Upper lobe of right lung (tissue), 1 donor: ENCODE measurements around the gene LEMD1. TPM values are rescaled to one million over a fixed set of nuclear protein-coding genes. Genes with fewer than 3 reads are reported as not detected.
A peak's percentile ranks its signal among the peaks of the same experiment; 100 is the strongest.

ENCODE experiments used
- ATAC-seq: fragments of 200-7000 bp; cut with Tn5 transposase; one replicate; pipeline ENCODE4 v1.9.1; 2020; ENCODE audit warnings: mild to moderate bottlenecking, moderate library complexity
- DNase-seq: peaks from one replicate; pipeline ENCODE4 v3.0.0-alpha.2; 2020
- H3K27ac ChIP-seq: fragments of 200-600 bp; one replicate; pipeline ENCODE4 v1.8.0; 2022
- H3K27me3 ChIP-seq: fragments of 200-600 bp; one replicate; pipeline ENCODE4 v1.8.0; 2022; ENCODE audit warnings: mild to moderate bottlenecking
- H3K36me3 ChIP-seq: fragments of 200-600 bp; one replicate; pipeline ENCODE4 v1.8.0; 2022
- H3K4me1 ChIP-seq: fragments of 200-600 bp; one replicate; pipeline ENCODE4 v1.8.0; 2022
- H3K4me3 ChIP-seq: fragments of 200-600 bp; one replicate; pipeline ENCODE4 v1.8.0; 2022; ENCODE audit warnings: mild to moderate bottlenecking
- H3K9me3 ChIP-seq: fragments of 200-600 bp; one replicate; pipeline ENCODE4 v1.8.0; 2022
- CTCF ChIP-seq: fragments of 200-600 bp; IDR thresholded peaks from one replicate; pipeline ENCODE4 v1.8.0; 2022; ENCODE audit warnings: antibody characterized with exemption
- intact Hi-C: fragments of 100-400 bp; cut with DNase I; formaldehyde crosslinking; loops from one replicate; pipeline ENCODE4 v1.11.0; 2022
- long read RNA-seq: library from polyadenylated mRNA; unstranded; transcript quantifications from one replicate; pipeline ENCODE4 v2.0.0, GENCODE V29; 2021
- total RNA-seq: library from RNA; stranded (reverse); fragmentation: NEBNext Ultra II Directional; extraction: Animal tissue kit (Norgen Biotek cat#: 25700); gene quantifications from one replicate; pipeline ENCODE4 v1.2.1, GENCODE V29; 2021
- donor health status: DM: no; HTN: yes; CAD: no; lungs with severe emphysema.

Gene LEMD1
- 2.1 TPM for total RNA-seq
- long read RNA-seq, partial matches to known transcripts, result 0 of 2 reads
- long read RNA-seq, other reads (novel, unspliced or antisense), result 2 of 2 reads

GRCh38 chr1:205421798-205422197 is at the start of gene LEMD1:
Gene LEMD1, minus strand, starts transcription at chr1:205422056. Its CDS starts 1,520 bp downstream, at chr1:205420536.
- DNase-seq (no peak), ATAC-seq (no peak)
- no peak within 1 kb of the TSS for H3K27ac ChIP-seq
- H3K27me3 ChIP-seq, result peaks cover 10% of the 10 kb centered on the region
- H3K4me3 ChIP-seq, result no peak within 1 kb of the TSS
- H3K36me3 ChIP-seq, result no peaks in the 10 kb centered on the region
- no peak for TF ChIP-seq CTCF
- intact Hi-C loops, result no loop called here
- no peaks in the 10 kb centered on the region for H3K9me3 ChIP-seq
- no peaks in the 10 kb centered on the region for H3K4me1 ChIP-seq

DNA sequence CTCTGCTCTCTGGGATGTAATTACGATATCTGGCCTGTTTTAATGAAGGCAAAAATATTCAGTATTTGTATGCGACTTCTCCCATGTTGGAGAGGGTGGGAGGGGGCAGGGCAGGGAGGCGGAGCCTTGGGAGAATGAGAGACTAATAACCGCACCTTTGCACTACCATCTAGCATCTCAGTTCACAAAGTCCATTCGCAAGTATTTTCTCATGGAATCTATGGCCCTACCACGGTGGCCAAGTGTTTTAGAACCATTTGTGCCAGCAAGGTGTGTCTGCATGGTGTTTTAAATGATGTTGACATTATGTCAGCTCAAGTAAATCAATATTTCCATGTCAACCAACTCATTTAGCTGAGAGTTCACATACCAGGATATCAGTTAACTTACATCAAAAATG is 48.3 kb upstream of the LEMD1 start:
- Histone ChIP-seq H3K36me3 (no peaks in the 10 kb centered on the region), H3K27me3 (peaks cover 7% of the 10 kb centered on the region), H3K27ac (no peak overlapping the region), H3K4me3 (no peak overlapping the region), H3K4me1 (no peaks in the 10 kb centered on the region), H3K9me3 (no peaks in the 10 kb centered on the region)
- TF ChIP-seq CTCF, result no peak
- intact Hi-C loops, result no loop called here
- no peak for DNase-seq
- no peak for ATAC-seq

DNA sequence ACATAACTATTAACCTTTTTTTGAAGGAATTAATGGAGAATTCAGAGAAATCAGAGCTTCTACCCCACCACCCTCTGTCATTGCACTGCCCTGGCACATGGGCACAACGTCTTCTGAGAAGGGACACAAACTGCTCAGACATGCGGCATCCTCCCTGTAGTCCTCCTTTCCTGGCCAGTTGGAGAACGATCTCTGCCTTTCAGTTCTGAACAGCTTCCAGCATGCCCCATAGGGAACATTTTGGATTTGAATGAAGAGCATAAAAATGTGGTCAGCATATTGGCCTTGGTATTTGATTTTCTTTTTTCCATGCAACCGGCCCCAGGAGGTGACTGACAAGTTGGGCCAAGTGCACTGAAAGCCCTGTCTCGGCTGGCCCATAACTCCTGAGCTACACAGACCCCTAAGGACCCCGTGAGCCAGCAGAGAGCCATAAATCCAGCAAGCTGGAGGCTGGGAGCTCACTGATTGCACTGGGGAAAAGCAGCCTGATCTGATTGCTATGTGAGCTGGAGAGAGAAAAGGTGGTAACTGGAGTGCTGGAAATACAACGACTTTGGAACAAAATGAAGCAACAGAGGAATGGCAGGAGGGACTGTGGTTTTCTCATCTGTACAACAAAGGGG is 44.9 kb upstream of the LEMD1 start:
- Histone ChIP-seq H3K4me3 (no peak overlapping the region), H3K36me3 (no peaks in the 10 kb centered on the region), H3K27ac (no peak overlapping the region), H3K27me3 (peaks cover 7% of the 10 kb centered on the region), H3K9me3 (no peaks in the 10 kb centered on the region), H3K4me1 (no peaks in the 10 kb centered on the region)
- ATAC-seq (no peak), DNase-seq (no peak)
- intact Hi-C loops, result no loop called here
- TF ChIP-seq CTCF, result no peak

DNA sequence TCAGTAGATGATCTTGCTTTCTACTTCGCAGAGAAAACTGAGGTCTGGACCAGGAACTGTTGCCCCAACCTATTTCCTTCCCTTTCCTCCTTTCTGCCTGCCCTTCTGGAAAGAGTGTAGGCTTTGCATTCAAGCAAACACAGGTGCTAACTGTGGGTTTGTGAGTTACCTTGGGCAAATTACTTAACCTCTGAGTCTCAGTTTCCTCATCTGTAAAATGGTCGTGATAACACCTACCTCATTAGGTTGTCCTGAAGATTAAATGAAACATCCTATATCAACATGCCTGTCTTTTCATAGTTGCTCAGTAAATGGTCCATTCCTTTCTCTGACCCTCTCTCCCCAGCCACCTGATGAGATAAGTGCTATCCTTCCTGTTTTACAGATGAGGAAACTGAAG is 43.5 kb upstream of the LEMD1 start:
- intact Hi-C loops, result no loop called here
- H3K27me3 ChIP-seq, result peaks cover 7% of the 10 kb centered on the region
- no peak overlapping the region for H3K27ac ChIP-seq
- H3K4me3 ChIP-seq, result no peak overlapping the region
- no peaks in the 10 kb centered on the region for H3K9me3 ChIP-seq
- DNase-seq (no peak), ATAC-seq (no peak)
- TF ChIP-seq CTCF, result no peak
- no peaks in the 10 kb centered on the region for H3K36me3 ChIP-seq
- H3K4me1 ChIP-seq, result no peaks in the 10 kb centered on the region

GRCh38 chr1:205458777-205459566 is 37.1 kb upstream of the LEMD1 start:
- DNase-seq (peak; percentile 55), ATAC-seq (peak; percentile 70)
- no peak for TF ChIP-seq CTCF
- H3K9me3 ChIP-seq, result no peaks in the 10 kb centered on the region
- H3K27ac ChIP-seq, result no peak overlapping the region
- intact Hi-C loops, result no loop called here
- H3K4me3 ChIP-seq, result no peak overlapping the region
- H3K27me3 ChIP-seq, result peaks cover 58% of the 10 kb centered on the region
- H3K4me1 ChIP-seq, result peaks cover 17% of the 10 kb centered on the region
- H3K36me3 ChIP-seq, result no peaks in the 10 kb centered on the region
